HG02885 (cell line): ENCODE data around the gene MAPK1IP1L.
"Not testable (repeated sequence)": the region's sequence is repeated elsewhere in the genome, so short reads cannot be mapped to it uniquely, and the experiment has no call there.

ENCODE experiments used
- ATAC-seq: cut with Tn5 transposase; IDR thresholded peaks from one replicate; pipeline ENCODE4 v1.9.1; 2021; ENCODE audit warnings: mild to moderate bottlenecking; ENCODE audit not compliant: unreplicated experiment, poor library complexity

Gene MAPK1IP1L

DNA sequence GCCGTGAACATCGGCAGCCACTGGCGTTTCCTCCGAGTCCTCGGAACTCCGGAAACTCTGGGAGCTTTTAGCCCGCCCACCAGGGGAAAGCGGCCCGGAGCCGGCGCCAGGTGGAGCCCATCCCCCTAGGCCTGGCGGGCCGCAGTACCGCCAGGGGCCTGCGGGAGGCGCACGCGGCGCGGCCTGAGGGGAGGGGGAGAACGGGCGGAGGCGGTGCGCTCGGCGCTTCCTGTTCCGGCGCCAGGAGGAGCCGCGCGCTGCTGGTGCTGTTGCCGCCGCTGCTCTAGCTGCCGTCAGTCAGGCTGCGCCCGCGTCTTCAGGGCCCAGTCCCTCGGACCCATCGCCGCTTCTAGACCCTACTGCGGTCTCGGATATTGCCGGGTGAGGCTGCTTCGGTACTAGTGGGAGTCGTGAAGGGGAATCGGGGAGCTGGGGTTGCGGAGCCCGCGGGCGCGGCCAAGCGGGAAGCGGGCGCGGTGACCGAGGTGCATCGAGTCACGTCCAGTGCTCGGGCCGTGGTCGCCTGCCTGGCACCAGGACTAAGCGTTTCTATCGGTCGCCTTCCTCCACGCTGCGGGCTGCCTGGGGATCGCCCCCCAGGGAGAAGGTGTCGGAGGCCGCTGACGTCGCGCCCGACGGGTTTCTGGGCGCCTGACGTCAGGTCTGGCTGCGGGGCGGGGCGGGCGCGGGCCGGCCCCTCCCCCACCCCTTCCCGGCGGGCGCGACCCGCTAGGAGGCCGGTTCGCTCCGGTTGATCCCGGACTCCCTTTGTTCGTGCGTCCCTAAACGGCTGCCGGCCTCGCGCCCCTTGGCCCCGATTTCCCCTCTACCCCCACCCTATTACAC, at the start of gene MAPK1IP1L:
MAPK1IP1L (plus strand) TSS at position 225 of the 846 bp plus-strand sequence. CDS start 10,037 bp downstream, outside the sequence.
- ATAC-seq, result peak; percentile 94

DNA sequence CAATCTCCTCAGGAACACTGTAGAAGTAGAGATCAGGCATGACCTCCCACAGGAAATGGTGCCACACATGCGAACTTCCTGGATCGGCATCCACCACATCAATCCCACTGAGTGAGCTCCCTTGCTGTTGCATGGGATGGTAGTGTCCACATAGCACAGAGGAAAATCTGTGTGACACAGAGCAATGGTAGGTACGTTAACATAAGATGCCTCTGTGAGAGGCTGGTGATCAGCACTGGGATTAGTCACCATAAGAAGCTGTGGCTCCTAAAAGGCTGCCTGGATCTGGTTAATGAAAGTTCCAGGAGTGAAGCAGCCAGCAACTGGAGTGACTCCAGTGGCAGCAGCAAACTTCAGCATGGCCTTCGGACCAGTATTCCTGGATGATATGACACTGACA, 46.4 kb upstream of the MAPK1IP1L start:
- no peak for ATAC-seq

DNA sequence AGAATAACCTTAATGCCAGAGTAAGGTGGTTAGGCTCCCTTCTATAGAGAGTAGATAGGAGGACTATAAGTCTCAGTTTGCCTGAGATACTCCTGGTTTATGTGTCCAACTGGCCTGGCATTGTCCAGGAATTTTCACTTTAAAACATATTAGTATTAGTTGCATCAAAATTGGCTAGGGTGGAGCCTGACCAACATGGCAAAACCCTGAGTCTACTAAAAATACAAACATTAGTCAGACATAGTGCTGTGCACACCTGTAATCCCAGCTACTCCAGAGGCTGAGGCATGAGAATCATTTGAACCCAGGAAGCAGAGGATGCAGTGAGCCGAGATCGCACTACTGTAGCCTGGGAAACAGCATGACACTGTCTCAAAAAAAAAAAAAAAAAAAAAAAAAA, 36.4 kb upstream of the MAPK1IP1L start:
- no peak for ATAC-seq

DNA sequence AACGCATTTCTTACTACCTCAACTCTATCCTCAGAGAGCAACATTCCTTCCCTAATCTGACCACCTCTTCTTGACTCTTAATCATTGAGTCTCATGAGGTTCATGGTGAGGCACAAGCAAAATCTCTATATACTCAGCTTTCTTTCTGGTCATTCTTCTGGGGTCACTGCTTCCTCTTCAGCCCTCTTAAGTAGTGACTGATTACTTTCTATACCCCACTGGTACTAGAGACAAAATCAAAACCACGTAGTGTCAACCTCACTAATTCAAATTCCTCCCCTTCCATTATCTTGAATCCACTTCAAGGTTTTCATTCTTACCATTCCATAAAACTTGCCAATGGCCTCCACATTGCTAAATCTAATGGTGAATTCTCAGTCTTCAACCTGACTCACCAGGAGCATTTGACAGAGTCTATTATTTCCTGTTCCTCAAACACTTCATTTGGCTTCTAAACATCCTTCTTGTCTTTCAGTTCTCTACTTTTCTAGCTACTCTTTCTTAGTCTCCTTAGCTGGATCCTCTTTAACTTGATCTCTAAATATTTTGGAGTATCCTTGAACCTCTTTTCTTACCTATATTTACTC, 31.4 kb upstream of the MAPK1IP1L start:
- ATAC-seq, result no peak

DNA sequence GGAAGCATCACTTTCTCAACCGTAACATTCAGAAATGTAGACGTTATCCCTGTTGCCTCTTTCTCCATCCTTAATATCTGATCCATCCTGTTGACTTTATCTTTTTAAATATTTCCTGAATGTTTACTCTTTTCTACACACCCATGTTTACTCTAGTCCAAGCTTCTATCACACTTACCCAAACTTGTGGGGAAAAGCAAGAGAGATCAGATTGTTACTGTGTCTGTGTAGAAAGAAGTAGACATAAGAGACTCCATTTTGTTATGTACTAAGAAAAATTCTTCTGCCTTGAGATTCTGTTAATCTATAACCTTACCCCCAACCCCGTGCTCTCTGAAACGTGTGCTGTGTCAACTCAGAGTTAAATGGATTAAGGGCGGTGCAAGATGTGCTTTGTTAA, 27.1 kb upstream of the MAPK1IP1L start:
- ATAC-seq, result not testable (repeated sequence)

DNA sequence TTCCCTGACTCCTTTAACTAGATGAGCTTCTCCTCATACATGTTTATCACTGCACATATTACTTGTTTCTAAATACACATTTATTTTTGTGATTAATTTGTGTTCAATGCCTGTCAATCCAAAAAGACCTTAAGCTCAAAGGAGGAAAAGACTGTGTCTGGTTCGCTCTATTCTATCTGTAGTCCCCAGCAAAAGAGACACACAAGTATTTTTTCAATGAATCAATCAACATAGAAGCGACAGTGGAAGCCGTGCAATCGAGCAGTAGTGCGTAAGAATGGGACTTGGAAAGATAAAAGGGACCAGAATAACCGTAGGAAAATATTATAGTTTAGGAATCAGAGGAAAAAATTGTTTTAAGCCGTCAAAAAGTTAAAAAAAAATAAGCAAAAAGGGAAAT, 25.5 kb upstream of the MAPK1IP1L start:
- no peak for ATAC-seq

DNA sequence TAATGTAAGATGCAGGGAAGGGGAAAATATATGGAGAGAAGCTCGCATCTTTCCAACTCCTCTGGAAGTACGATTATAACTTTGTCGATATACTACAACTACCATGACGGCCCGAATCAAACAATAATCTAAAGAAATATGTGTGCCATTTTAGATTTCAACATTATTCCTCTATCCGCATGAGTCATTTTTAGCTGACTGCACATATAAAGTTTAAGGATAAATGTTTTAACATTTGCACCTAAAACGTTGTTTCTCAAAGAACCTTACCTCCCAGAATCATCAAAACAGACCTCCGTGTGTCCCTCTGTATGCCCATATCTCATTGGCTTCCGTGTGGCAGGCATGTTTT, 25.0 kb upstream of the MAPK1IP1L start:
- no peak for ATAC-seq

DNA sequence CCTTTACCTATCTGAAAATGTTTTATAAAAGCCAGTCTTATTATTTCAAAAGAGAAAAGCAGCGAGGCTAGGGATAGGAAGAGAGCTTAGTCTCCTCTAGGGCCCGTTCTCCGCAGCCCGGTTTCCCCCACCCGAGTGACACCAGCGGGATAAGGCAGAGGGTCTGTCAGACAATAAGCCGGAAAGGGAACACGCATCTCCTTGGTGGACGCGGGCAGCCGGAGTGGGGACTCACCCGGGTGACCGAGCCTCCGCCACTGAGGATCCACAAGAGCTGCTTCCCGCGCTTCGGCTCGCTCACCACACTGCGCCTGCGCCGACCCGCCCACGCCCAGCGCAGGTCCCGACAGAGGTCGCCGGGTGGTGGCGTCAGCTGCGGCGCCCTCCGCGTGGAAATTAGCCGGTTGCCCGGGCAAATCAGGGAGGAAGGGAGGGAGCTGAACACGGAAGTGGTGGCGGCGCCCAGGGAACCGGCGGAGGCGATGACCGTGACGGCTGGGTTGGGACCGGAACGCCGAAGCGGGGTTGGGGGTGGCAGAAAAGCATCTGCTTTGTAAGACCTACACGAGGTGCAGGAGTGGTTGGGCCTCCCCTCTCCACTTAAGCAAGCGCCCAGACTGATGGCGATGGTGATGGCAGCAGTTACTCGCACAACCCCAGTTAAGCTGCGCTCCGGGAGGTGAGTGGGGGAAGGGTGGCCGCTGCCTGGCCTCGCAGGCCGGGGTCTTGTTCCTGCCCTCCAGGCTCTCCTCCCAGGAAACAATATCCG, 24.5 kb upstream of the MAPK1IP1L start, which contains the start of the genes SOCS4 and WDHD1:
SOCS4 (plus strand) TSS at position 444 of the 769 bp plus-strand sequence. CDS start 15,806 bp downstream, outside the sequence.
WDHD1 (minus strand) TSS at position 307 of the 769 bp plus-strand sequence. CDS start 312 bp downstream, outside the sequence.
- peak; percentile 91 for ATAC-seq

DNA sequence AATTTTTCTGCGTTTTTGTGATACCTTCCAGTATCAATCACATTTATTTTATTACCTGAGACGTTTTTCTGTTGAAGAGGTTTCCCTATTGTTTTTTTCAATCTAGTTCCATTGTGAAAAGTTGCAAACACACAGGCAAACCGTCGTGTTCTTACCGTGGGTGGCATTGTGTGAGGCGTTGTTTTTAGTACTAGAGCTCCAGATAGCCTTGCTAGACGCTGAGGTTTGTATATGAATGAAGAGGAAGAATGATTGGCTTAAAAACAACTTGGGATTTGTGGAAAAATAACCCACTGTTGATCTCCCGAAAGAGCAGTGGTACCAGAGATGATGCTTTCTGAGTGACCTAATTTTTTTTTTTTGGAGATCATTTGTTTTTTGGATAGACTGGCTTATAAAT, 23.4 kb upstream of the MAPK1IP1L start:
- ATAC-seq, result no peak

DNA sequence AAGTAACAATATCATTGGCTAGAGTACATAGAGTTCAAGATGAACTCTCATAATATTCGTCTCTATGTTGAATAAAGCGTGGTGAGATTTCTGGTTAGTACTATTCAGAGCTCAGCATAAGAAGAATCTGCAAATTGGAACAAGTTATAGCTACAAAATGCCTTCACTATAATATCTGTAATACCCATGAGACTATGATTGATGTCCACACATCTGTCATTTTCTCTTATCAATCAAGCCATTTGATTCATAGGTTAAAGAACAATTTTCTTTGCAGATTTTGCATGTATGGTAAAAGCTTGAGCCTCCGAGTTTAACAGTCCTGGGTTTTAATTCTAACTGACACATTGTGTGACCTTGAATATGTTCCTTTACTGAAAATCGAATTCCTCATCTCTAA, 23.0 kb upstream of the MAPK1IP1L start:
- ATAC-seq, result no peak

DNA sequence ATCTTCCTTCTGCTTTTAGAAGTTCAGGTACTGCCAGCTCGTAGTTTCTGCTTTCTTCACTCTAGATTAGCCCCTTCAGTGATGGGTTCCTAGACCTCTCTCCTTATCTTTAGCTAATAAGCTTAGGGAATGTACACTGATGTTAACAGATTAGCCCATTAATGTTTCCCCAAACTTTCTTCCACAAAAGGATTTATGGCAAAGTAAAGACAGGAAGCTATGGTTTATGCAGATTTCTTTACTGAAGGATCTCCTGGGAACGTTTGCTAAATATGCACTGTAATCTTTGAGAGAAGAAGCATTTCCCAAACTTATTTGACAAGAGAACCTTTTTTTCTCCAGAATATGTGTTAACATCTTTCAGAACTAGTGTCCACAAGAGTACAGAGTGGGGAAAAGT, 20.3 kb upstream of the MAPK1IP1L start:
- ATAC-seq, result no peak

DNA sequence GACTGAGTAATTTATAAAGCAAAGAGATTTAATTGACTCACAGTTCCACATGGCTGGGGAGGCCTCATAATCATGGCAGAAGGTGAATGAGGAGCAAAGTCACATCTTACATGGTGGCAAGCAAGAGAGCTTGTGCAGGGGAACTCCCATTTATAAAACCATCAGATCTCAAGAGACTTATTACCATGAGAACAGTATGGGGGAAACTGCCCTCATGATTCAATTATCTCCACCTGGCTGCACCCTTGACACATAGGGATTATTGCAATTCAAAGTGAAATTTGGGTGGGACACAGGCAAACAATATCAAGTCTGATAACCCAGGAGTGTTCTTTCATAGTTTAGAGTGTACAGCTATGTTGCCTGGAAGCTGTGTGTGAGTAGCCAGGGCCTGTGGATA, 13.5 kb upstream of the MAPK1IP1L start:
- ATAC-seq, result not testable (repeated sequence)

DNA sequence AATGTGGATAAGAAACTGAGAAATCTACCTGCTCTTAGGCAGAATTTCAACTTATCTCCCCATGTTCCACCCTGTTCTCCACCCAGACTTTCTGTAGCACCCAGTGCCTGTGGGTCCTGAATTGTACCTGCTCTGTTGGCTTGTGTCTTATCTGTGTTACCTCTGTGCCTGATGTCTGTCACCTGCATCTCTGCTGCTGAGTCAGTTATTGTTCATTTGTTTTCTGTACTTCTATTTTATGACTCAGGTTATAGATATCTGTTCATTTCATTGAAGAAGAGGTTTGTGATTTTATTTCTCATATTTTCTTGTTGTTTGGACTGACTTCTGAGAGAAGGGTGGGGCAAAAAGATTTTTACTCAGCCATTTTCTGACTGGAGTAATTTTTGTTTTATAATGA, 12.7 kb upstream of the MAPK1IP1L start:
- ATAC-seq, result no peak

DNA sequence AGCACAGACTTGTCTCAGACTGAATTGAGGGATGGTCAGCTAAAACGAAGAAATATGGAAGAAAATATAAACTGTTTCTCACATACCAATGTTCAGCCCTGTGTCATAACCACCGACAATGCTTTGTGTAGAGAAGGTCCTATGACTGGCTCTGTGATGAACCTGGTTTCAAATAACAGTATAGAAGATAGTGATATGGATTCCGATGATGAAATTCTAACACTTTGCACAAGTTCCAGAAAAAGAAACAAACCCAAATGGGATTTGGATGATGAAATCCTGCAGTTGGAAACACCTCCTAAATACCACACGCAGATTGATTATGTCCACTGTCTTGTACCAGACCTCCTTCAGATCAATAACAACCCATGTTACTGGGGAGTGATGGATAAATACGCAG, 7.9 kb upstream of the MAPK1IP1L start:
- ATAC-seq, result no peak

DNA sequence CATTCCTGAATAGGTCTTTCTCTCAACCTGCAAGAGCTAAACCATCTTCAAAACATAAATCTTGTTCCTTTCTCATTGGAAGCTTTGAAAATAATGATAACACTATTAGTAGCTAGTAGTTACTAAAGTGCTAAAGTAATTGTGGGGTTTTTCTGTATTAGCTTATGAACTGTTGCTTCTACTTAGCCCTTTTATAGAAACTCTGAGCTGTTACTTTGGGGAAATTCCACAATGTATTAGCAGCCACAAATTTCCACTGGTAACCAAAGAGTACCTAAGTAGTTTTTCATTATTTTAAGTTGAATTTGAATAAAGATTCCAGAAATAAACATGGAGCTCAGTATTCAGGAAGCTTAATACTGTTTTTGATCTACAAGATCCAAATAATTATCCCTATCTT, 6.4 kb upstream of the MAPK1IP1L start:
- no peak for ATAC-seq

DNA sequence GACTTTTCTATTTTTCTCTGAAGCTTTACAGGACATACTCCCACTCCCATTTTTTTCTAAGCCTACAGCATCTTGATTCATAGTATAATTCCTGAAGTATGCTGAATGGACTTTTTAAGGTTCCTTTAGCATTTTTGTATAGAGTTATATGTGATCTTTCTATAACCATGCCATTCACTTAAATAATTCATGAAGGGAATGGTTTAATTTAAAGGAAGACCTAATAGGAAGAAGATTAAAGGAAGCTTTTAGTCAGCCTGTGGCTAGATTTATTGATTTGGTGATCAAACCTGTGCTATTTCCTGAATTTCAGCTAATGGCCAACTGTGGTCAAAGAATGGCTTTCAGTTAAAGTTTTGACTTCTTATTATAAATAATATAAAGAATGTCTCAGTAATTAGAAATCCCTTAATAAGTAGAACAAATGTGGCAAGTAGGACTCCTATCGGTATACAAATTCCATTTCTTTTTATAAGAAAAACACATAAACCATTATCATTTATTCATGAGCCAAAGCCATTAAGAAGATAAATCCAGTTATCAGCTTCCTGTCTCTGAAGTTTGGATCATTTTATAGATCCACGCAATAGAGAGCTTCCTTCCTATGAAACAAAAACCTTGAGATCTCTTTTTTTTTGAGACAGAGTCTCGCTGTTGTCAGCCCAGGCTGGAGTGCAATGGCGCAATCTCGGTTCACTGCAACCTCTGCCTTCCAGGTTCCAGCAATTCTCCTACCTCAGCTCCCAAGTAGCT, 4.0 kb upstream of the MAPK1IP1L start:
- ATAC-seq, result no peak

DNA sequence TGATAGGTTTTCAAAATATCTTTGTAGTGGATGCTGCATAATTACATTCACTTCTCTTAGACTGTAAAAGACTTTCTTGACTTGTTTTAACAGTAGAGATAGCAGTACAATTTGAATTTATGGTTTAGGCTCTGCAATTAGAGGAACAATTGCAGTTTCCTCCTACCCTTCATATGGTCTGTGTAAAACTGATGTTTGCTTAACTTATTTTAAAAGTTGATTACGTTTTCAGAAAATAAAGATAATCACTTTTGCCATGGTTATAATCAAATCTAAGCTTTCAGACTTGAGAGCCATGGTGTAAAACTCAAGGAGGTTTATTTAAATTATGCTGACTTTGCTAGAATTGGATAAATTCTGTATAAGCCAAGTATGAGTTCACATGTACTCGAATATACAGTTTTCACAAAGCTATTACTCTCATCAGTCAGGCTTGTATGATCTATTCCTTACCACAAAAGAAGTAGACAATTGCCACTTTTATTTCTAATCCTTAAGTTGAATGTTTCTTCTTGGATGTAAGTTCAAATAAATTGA, 2.5 kb upstream of the MAPK1IP1L start:
- ATAC-seq, result no peak

DNA sequence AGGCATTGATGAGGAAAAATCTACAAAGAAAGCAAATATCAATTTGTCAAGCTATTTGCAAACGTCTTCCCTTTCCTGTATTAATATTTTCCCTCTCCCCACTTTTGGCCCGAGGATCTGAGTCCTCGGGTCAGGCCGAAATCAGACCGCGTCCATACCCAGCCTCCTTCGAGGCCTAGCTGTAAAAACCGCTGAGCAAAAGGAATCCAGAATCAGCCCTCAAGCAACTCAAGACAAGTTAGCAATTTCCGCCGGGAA, 353 bp upstream of the MAPK1IP1L start:
- ATAC-seq, result peak; percentile 28

DNA sequence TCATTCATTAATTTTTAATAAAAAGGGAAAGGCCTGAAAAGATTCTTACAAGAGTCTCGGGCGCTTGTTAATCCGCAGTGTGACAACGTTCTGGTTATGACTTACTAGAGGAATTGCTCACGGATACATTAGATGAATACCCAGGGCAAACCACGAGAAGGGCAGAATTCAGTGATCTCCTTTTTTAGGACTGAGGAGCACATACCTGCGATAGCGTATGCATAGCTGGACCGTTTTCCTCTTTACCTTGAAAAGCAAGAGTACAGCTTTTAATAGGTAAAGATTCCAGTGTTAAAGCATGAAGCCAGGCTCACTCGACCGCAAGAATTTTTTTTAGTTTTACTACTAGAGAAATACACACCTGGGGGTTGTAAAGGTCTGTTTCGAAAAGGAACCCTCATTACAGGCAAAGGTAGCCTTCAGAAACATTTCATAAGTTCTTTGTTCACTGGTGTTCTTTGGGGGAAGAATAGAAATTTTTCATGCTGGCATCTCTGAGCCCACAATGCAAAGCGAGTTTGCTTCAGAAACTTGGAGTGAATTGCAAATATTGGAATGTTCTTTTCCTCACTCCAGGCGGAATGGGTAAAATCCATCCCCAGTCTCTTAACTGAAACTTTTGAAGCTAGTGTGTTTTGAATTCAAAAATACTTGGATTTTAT, 953 bp downstream of the MAPK1IP1L start:
- ATAC-seq, result no peak

DNA sequence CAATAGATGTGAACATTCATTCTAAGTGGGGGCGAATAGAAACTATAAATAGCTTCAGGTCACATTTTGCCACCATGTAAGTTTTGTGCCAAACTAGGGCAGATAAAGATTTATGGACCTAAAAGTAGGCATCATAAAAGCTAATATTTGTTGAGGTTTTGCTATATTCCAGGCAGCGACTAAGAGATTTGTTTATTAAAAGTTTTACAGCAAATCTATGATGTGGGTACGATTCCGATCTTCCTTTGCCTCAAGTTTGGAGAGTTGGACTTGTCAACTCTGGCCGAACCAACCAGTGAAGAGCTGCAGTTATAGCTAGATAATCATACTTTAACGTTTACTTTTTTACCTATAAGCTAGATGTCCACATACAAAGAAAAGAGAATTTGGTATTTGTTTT, 1.6 kb downstream of the MAPK1IP1L start:
- ATAC-seq, result no peak
